KMS-11 (cell line): ENCODE results near the gene FERMT3.

Experiments used
- H2AFZ ChIP-seq: fragments of 200-600 bp; sonication (generic); 2 replicates; pipeline ENCODE4 v1.6.1; 2016; ENCODE audit warnings: antibody characterized with exemption, mixed run types, low read depth
- H3K27ac ChIP-seq: fragments of 200-600 bp; sonication (generic); 2 replicates; pipeline ENCODE4 v1.6.1; 2016; ENCODE audit warnings: mild to moderate bottlenecking, mixed run types
- H3K27me3 ChIP-seq: fragments of 200-600 bp; sonication (generic); 2 replicates; pipeline ENCODE4 v1.6.1; 2017; ENCODE audit warnings: mild to moderate bottlenecking, low read depth, mixed run types, moderate library complexity; ENCODE audit not compliant: insufficient read depth
- H3K36me3 ChIP-seq: fragments of 200-600 bp; sonication (generic); 2 replicates; pipeline ENCODE4 v1.6.1; 2017; ENCODE audit warnings: mild to moderate bottlenecking, mixed run types; ENCODE audit not compliant: insufficient read depth
- H3K4me1 ChIP-seq: fragments of 200-600 bp; sonication (generic); 2 replicates; pipeline ENCODE4 v1.6.1; 2016; ENCODE audit warnings: mild to moderate bottlenecking, low read depth, mixed run types; ENCODE audit not compliant: poor library complexity, severe bottlenecking
- H3K4me2 ChIP-seq: fragments of 200-600 bp; sonication (generic); 2 replicates; pipeline ENCODE4 v1.7.0; 2016; ENCODE audit warnings: mild to moderate bottlenecking, mixed run types
- H3K4me3 ChIP-seq: fragments of 200-600 bp; sonication (generic); IDR thresholded peaks from 2 replicates; pipeline ENCODE4 v1.6.1; 2017; ENCODE audit warnings: low read depth, low read length, mixed read lengths; ENCODE audit not compliant: insufficient read depth
- H3K79me2 ChIP-seq: fragments of 200-600 bp; sonication (generic); 2 replicates; pipeline ENCODE4 v1.6.1; 2016; ENCODE audit warnings: low read depth, mixed run types; ENCODE audit not compliant: insufficient read depth
- H3K9ac ChIP-seq: fragments of 200-600 bp; sonication (generic); 2 replicates; pipeline ENCODE4 v1.6.1; 2016; ENCODE audit warnings: mild to moderate bottlenecking, mixed run types
- H4K20me1 ChIP-seq: fragments of 200-600 bp; sonication (generic); 2 replicates; pipeline ENCODE4 v1.6.1; 2016; ENCODE audit warnings: mild to moderate bottlenecking, mixed run types; ENCODE audit not compliant: insufficient read depth
- TF ChIP-seq, protein P1 (sequence below): fragments of 200-600 bp; sonication (generic); conservative IDR thresholded peaks from 2 replicates; pipeline ENCODE4 v1.6.1; 2017; ENCODE audit warnings: low read depth, mild to moderate bottlenecking, antibody characterized with exemption, low read length, moderate library complexity, mixed read lengths

Gene FERMT3

DNA sequence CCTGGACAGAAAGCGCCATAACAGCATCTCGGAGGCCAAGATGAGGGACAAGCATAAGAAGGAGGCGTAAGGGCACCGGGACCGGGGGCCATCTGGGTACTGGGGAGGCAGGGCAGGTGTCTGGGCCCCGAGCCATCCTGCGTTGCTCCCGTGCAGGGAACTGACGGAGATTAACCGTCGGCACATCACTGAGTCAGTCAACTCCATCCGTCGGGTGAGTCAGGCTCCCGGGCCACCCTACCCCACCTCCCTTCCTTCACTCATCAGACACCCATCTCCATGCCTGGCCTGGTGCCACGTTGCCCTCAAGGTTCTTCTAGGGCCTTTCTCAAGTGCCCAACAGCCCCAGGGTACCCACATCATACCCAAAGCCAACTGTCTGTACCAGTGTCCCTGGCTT is 59.8 kb downstream of the FERMT3 start:
- no peak overlapping the region for H3K4me3 ChIP-seq
- no peak overlapping the region for H3K27ac ChIP-seq
- TF ChIP-seq, protein P1, sequence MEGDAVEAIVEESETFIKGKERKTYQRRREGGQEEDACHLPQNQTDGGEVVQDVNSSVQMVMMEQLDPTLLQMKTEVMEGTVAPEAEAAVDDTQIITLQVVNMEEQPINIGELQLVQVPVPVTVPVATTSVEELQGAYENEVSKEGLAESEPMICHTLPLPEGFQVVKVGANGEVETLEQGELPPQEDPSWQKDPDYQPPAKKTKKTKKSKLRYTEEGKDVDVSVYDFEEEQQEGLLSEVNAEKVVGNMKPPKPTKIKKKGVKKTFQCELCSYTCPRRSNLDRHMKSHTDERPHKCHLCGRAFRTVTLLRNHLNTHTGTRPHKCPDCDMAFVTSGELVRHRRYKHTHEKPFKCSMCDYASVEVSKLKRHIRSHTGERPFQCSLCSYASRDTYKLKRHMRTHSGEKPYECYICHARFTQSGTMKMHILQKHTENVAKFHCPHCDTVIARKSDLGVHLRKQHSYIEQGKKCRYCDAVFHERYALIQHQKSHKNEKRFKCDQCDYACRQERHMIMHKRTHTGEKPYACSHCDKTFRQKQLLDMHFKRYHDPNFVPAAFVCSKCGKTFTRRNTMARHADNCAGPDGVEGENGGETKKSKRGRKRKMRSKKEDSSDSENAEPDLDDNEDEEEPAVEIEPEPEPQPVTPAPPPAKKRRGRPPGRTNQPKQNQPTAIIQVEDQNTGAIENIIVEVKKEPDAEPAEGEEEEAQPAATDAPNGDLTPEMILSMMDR, result no peak
- no peaks in the 10 kb centered on the region for H3K36me3 ChIP-seq
- no peak overlapping the region for H3K4me2 ChIP-seq
- no peaks in the 10 kb centered on the region for H3K27me3 ChIP-seq
- H3K4me1 ChIP-seq, result peaks cover 9% of the 10 kb centered on the region
- no peak overlapping the region for H3K9ac ChIP-seq
- H4K20me1 ChIP-seq, result no peaks in the 10 kb centered on the region
- H2AFZ ChIP-seq, result no peak overlapping the region
- no peaks in the 10 kb centered on the region for H3K79me2 ChIP-seq

- H3K4me3 ChIP-seq, result no peak overlapping the region
- H4K20me1 ChIP-seq, result no peaks in the 10 kb centered on the region
- TF ChIP-seq, protein P1, result no peak
- no peaks in the 10 kb centered on the region for H3K36me3 ChIP-seq
- no peaks in the 10 kb centered on the region for H3K27me3 ChIP-seq
- no peak overlapping the region for H2AFZ ChIP-seq
- H3K27ac ChIP-seq, result no peak overlapping the region
- H3K79me2 ChIP-seq, result no peaks in the 10 kb centered on the region
- peaks cover 14% of the 10 kb centered on the region for H3K4me1 ChIP-seq
- H3K4me2 ChIP-seq, result no peak overlapping the region; the same call in 1 of the 2 replicates
- H3K9ac ChIP-seq, result no peak overlapping the region; the same call in 1 of the 2 replicates
Observed at GRCh38 chr11:64267207-64267945, 60.9 kb downstream of the FERMT3 start.

GRCh38 chr11:64268025-64268892 is 61.7 kb downstream of the FERMT3 start:
- no peaks in the 10 kb centered on the region for H4K20me1 ChIP-seq
- H3K36me3 ChIP-seq, result no peaks in the 10 kb centered on the region
- H3K27me3 ChIP-seq, result no peaks in the 10 kb centered on the region
- H3K4me2 ChIP-seq, result peak overlapping the region; percentile 86
- TF ChIP-seq, protein P1, result no peak
- no peak overlapping the region for H3K4me3 ChIP-seq
- H3K27ac ChIP-seq, result peak overlapping the region; percentile 87
- peaks cover 14% of the 10 kb centered on the region for H3K4me1 ChIP-seq
- peak overlapping the region; percentile 86; the same call in 1 of the 2 replicates for H3K9ac ChIP-seq
- no peaks in the 10 kb centered on the region for H3K79me2 ChIP-seq
- no peak overlapping the region; the same call in 1 of the 2 replicates for H2AFZ ChIP-seq

DNA sequence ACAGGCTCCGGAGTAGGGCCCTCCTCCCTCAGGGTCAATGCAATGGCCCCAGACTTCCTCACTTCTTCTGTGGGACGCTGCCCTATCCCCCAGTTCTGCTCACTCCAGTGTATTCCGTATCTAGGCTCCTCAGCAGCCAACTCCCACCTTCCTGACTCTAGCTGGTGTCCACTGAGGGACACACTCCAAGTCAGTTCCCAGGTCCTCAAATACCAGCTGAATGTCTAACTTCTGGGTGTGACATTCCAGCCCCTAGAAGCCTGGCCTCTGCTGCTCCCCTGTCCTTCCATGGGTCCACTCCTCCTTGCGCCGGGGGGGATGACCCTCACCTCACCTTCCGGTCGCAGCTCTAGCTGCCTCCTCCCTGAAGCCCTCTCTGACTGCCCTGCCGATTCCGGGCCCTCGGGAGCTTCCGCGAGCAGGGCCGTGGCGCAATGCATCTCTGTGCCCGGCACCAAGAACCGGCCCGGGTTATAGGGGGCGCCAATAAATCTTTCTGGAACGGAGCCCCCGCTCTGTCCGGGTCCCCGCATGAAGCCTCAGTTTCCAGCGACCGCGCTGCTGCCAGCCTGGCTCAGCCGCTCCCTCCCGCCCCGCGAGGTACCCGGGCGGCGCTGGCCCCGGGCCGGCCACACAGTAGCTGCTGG is 62.5 kb downstream of the FERMT3 start:
- Histone ChIP-seq H2AFZ (peak overlapping the region; percentile 68), H3K27ac (peak overlapping the region; percentile 87), H3K4me2 (peak overlapping the region; percentile 86), H3K27me3 (no peaks in the 10 kb centered on the region), H3K36me3 (no peaks in the 10 kb centered on the region), H3K79me2 (no peaks in the 10 kb centered on the region), H3K4me3 (no peak overlapping the region), H4K20me1 (no peaks in the 10 kb centered on the region), H3K4me1 (peaks cover 14% of the 10 kb centered on the region), H3K9ac (peak overlapping the region; percentile 86)
- TF ChIP-seq, protein P1, result no peak
